Nephron progenitor cell (in vitro differentiated cells): ENCODE data around the gene CSPG4.
"Not testable (repeated sequence)": the region's sequence is repeated elsewhere in the genome, so short reads cannot be mapped to it uniquely, and the experiment has no call there.

ENCODE experiments used
- DNase-seq: peaks from one replicate; pipeline ENCODE4 v3.0.0; 2021
- H3K27ac Mint-ChIP-seq: 2 replicates; pipeline ENCODE4 v1.8.0; 2021; ENCODE audit warnings: mild to moderate bottlenecking, moderate library complexity, mixed read lengths
- H3K27me3 Mint-ChIP-seq: 2 replicates; pipeline ENCODE4 v1.8.0; 2021; ENCODE audit warnings: mild to moderate bottlenecking, low read depth, mixed read lengths; ENCODE audit not compliant: poor library complexity
- H3K36me3 Mint-ChIP-seq: 2 replicates; pipeline ENCODE4 v1.8.0; 2021; ENCODE audit warnings: low read depth, mixed read lengths
- H3K4me1 Mint-ChIP-seq: 2 replicates; pipeline ENCODE4 v1.8.0; 2021; ENCODE audit warnings: mixed read lengths
- H3K4me3 Mint-ChIP-seq: 2 replicates; pipeline ENCODE4 v1.8.0; 2021; ENCODE audit warnings: mild to moderate bottlenecking, moderate library complexity, mixed read lengths
- H3K9me3 Mint-ChIP-seq: 2 replicates; pipeline ENCODE4 v1.8.0; 2021; ENCODE audit warnings: mild to moderate bottlenecking, moderate library complexity, mixed read lengths
- TF ChIP-seq, protein P1 (sequence below): fragments of 200-600 bp; sonication (generic); IDR thresholded peaks from 2 replicates; pipeline ENCODE4 v1.5.0; 2021; ENCODE audit warnings: antibody characterized with exemption

CSPG4 gene

DNA sequence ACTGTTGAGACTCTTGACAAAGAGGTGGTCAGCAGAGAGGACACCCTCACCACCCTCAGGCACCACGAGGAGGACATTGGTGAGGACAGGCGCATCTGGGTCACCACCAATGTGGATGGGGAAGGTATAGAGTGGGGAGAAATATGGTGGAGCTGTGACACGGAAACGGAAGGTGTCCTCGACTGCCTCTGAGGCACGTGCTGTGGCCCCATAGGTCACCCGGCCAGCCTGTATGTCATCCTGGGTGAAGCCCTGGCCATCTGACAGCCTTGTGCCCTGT lies 24.4 kb downstream of the CSPG4 start:
- Mint-ChIP-seq H3K27ac (no peak overlapping the region), H3K36me3 (peaks cover 8% of the 10 kb centered on the region), H3K27me3 (no peaks in the 10 kb centered on the region), H3K4me3 (no peak overlapping the region), H3K4me1 (peaks cover 13% of the 10 kb centered on the region), H3K9me3 (no peaks in the 10 kb centered on the region)
- TF ChIP-seq, protein P1, sequence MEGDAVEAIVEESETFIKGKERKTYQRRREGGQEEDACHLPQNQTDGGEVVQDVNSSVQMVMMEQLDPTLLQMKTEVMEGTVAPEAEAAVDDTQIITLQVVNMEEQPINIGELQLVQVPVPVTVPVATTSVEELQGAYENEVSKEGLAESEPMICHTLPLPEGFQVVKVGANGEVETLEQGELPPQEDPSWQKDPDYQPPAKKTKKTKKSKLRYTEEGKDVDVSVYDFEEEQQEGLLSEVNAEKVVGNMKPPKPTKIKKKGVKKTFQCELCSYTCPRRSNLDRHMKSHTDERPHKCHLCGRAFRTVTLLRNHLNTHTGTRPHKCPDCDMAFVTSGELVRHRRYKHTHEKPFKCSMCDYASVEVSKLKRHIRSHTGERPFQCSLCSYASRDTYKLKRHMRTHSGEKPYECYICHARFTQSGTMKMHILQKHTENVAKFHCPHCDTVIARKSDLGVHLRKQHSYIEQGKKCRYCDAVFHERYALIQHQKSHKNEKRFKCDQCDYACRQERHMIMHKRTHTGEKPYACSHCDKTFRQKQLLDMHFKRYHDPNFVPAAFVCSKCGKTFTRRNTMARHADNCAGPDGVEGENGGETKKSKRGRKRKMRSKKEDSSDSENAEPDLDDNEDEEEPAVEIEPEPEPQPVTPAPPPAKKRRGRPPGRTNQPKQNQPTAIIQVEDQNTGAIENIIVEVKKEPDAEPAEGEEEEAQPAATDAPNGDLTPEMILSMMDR = no peak
- no peak for DNase-seq

DNA sequence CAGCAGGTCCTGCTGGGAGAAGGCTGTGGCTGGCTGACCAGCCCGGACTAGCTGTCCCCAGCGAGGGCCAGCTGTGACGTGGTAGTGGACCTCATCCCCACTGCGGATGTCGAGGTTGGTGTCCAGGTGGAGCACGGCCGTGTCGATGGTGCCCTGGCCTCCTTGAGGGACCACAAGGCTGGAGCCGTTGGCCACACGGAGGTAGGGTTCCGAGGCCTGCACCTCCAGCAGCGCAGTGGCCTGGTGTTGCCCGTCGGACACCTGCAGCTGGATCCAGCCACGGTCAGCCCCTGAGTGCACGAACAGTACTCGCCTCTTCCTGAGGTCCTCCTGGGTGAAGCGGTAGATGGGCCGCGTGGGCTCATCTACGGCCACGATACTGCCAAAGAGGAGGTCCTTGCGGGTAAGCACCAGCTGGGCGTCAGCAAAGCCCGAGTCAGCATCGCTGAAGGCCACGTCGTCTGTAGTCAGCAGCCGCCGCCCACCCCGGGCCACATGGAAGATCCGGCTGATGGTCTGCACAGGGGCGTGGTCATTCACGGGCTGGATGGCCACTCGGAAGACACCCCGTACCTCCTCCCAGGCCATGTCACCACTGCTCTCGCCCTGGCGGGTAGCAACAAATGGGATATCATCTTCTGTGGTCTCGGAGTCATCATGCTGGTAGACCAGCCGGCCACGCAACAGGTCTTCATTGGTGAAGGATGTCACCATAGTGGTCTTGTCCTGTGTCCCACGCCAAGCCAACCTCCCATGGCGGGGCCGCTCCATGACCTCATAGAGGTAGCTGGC lies 25.0 kb downstream of the CSPG4 start:
- Mint-ChIP-seq H3K4me1 (peaks cover 13% of the 10 kb centered on the region), H3K27ac (no peak overlapping the region), H3K9me3 (no peaks in the 10 kb centered on the region), H3K4me3 (no peak overlapping the region), H3K36me3 (peaks cover 8% of the 10 kb centered on the region), H3K27me3 (no peaks in the 10 kb centered on the region)
- TF ChIP-seq, protein P1 = no peak
- DNase-seq = no peak

DNA sequence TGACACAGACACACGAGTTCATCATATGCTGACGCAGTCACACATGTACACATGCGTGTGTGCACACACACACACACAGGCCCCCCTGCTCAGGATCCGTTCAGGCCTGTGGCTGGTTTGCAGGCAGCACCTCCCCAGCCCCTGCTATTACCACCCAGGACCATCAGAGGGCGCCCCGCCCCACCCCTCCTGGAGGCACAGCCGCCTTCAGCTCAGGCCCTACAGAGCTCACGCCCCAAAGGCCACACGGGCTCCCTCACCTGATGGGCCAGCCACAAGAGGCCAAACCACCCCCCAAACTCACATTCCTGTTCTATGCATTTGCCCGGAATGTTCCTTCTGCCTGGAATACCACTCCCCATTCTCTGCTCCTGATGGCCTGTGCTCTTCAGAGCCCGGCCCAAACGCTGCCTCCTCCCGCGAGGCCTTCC lies 26.4 kb downstream of the CSPG4 start:
- not testable (repeated sequence) for H3K4me1 Mint-ChIP-seq, H3K27ac Mint-ChIP-seq, H3K36me3 Mint-ChIP-seq, H3K4me3 Mint-ChIP-seq, H3K27me3 Mint-ChIP-seq, H3K9me3 Mint-ChIP-seq
- peak; percentile 92 for DNase-seq
- TF ChIP-seq, protein P1 = peak; percentile 78

DNA sequence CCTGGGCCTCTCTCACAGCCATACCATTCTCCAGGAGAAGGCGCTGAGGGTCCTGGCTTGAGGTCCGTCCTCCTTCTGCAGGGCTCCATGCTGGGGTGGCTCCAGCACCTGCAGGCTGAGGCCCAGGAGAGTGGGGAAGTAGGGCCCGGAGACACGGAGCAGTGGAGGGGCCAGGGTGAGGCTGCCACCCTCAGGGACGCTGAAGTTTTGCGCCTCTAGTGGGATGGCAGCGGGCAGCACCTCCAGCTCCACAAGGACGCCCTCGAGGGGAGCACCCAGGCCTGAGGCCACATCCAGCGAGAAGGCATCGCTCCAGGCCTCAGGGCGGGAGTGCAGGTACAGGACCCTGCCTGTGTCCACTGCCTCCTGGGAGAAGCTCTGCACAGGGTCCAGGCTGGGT lies 27.5 kb downstream of the CSPG4 start:
- TF ChIP-seq, protein P1 = no peak
- no peaks in the 10 kb centered on the region for H3K27me3 Mint-ChIP-seq
- peaks cover 8% of the 10 kb centered on the region for H3K36me3 Mint-ChIP-seq

DNA sequence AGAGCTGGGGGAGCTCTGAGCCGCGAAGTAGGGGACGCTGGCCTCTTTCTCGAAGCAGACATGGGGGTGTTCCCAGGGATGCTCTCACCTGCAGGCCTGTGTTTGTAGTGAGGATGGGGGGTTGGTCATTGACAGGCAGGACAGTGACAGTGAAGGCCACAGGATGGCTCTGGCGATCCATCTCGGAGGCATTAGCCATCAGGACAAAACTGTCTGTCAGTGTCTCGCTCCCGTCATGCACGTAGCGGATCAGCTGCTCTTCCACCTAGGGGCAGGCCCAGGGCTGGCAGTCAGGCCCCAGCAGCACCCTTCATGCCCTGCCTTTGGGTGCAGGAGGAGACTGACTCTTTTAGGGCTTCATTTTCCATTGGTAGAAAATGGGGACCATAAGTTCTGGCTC lies 28.0 kb downstream of the CSPG4 start:
- no peak overlapping the region for H3K27ac Mint-ChIP-seq
- TF ChIP-seq, protein P1 = no peak
- no peaks in the 10 kb centered on the region for H3K9me3 Mint-ChIP-seq
- H3K4me1 Mint-ChIP-seq = peaks cover 12% of the 10 kb centered on the region
- peaks cover 8% of the 10 kb centered on the region for H3K36me3 Mint-ChIP-seq
- no peaks in the 10 kb centered on the region for H3K27me3 Mint-ChIP-seq
- no peak for DNase-seq
- H3K4me3 Mint-ChIP-seq = no peak overlapping the region

More for the DNA sequence above, 27.5 kb downstream of the CSPG4 start:
- H3K27ac Mint-ChIP-seq = no peak overlapping the region
- H3K9me3 Mint-ChIP-seq = no peaks in the 10 kb centered on the region
- no peak overlapping the region for H3K4me3 Mint-ChIP-seq
- DNase-seq = no peak
- H3K4me1 Mint-ChIP-seq = peaks cover 11% of the 10 kb centered on the region

DNA sequence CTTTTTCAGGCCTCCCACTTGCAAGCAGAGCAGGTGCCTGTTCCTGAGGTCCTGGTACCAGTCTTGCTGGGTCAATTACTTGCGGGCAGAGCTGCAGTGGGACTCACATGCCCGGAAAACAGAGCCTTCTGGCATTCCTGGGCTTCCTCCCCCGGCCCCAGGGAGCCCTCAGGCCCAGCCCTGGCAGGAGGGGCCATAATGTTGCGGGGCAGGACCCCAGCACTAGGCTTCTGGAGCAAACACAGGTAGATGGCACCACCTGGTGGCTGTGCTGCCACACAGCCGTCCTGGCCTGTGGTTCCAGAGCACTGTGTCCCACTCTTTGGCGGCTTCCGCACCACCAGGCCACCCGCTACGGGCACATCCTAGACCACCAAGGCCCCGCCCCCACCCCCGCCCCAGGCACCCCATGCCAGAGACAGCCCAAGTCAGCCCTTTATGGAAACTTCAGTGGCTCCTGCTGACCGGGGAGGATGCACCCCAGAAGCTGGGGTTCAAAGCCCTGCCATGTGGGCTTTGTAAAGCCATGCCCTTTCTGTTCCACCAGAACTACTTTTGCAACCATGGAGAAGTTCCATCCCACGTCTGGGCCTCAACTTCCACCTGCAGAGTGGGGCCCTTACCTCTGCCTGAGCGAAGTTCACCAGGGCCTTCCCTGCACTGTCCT lies 28.9 kb downstream of the CSPG4 start:
- H3K27ac Mint-ChIP-seq, H3K27me3 Mint-ChIP-seq, H3K9me3 Mint-ChIP-seq, H3K4me3 Mint-ChIP-seq: not testable (repeated sequence)
- Mint-ChIP-seq H3K4me1 (peaks cover 12% of the 10 kb centered on the region), H3K36me3 (peaks cover 12% of the 10 kb centered on the region)
- TF ChIP-seq, protein P1 = peak; percentile 80
- DNase-seq = peak; percentile 88
